Epithelial cell of proximal tubule (primary cell): Measurements from ENCODE around the gene ADCY1. TPM values are rescaled to one million over a fixed set of nuclear protein-coding genes. Genes with fewer than 3 reads are reported as not detected.

Experiments
- DNase-seq: peaks from one replicate; pipeline ENCODE4 v3.0.0-alpha.2; 2011; ENCODE audit warnings: low read depth
- H3K4me3 ChIP-seq: 2 replicates; pipeline ENCODE4 v1.5.1; 2011; ENCODE audit warnings: low read depth, mild to moderate bottlenecking, low read length
- CTCF ChIP-seq: conservative IDR thresholded peaks from 2 replicates; pipeline ENCODE4 v1.5.1; 2012; ENCODE audit warnings: low read depth, mild to moderate bottlenecking, low read length
- total RNA-seq: library from RNA; depleted of rRNA; stranded (reverse); fragments of >200 nt; gene quantifications from 2 replicates; pipeline ENCODE4 v1.2.3, GENCODE V29; 2015

The ADCY1 gene
- total RNA-seq, 1 donor from 2014 or later: 1.2 TPM

- no peak for DNase-seq
- no peak for TF ChIP-seq CTCF
- H3K4me3 ChIP-seq: no peak overlapping the region
Observed at GRCh38 chr7:45646207-45646821, 72.1 kb downstream of the ADCY1 start.

- H3K4me3 ChIP-seq: no peak overlapping the region
- no peak for TF ChIP-seq CTCF
- no peak for DNase-seq
Observed at GRCh38 chr7:45646996-45647825, 73.0 kb downstream of the ADCY1 start.

- no peak overlapping the region for H3K4me3 ChIP-seq
- TF ChIP-seq CTCF: no peak
- no peak for DNase-seq
Observed at GRCh38 chr7:45647967-45648670, 74.0 kb downstream of the ADCY1 start.

GRCh38 chr7:45648671-45648995, 74.5 kb downstream of the ADCY1 start:
- DNase-seq: no peak
- H3K4me3 ChIP-seq: no peak overlapping the region
- TF ChIP-seq CTCF: no peak

GRCh38 chr7:45649560-45650346, 75.6 kb downstream of the ADCY1 start:
- no peak for DNase-seq
- no peak overlapping the region for H3K4me3 ChIP-seq
- no peak for TF ChIP-seq CTCF

- DNase-seq: no peak
Observed at GRCh38 chr7:45650404-45651394, 76.5 kb downstream of the ADCY1 start.

More at GRCh38 chr7:45650404-45651394, 76.5 kb downstream of the ADCY1 start:
- TF ChIP-seq CTCF: no peak
- H3K4me3 ChIP-seq: no peak overlapping the region
